WTC11 (cell line): ENCODE results near the gene SLC39A2. TPM values are rescaled to one million over a fixed set of nuclear protein-coding genes. Genes with fewer than 3 reads are reported as not detected.

Experiments
- ATAC-seq: fragments of 200-7000 bp; cut with Tn5 transposase; 2 replicates; pipeline ENCODE4 v1.10.0; 2021; ENCODE audit warnings: mild to moderate bottlenecking, moderate library complexity
- CTCF ChIA-PET: fragments of 300-600 bp; sonication (Branson Sonifier 250); formaldehyde crosslinking; loops from one replicate; lab custom pipeline; 2021; ENCODE audit warnings: antibody characterized with exemption; lab: Charles Lee
- POLR2A ChIA-PET: fragments of 350-600 bp; sonication (Branson Sonifier 250); formaldehyde crosslinking; loops from one replicate; lab custom pipeline; 2021; ENCODE audit warnings: antibody characterized with exemption; lab: Charles Lee
- DNase-seq: peaks from one replicate; pipeline ENCODE4 v3.0.0; 2021; ENCODE audit warnings: low spot score
- H3K27ac Mint-ChIP-seq: 2 replicates; pipeline ENCODE4 v1.8.0; 2021; ENCODE audit warnings: mixed read lengths
- H3K27me3 Mint-ChIP-seq: 2 replicates; pipeline ENCODE4 v1.8.0; 2021; ENCODE audit warnings: low read depth, mild to moderate bottlenecking, moderate library complexity, mixed read lengths
- H3K36me3 Mint-ChIP-seq: 2 replicates; pipeline ENCODE4 v1.8.0; 2021; ENCODE audit warnings: mixed read lengths
- H3K4me1 Mint-ChIP-seq: 2 replicates; pipeline ENCODE4 v1.8.0; 2022; ENCODE audit warnings: mixed read lengths
- H3K4me3 Mint-ChIP-seq: 2 replicates; pipeline ENCODE4 v1.8.0; 2021; ENCODE audit warnings: mild to moderate bottlenecking, moderate library complexity, mixed read lengths
- H3K9me3 Mint-ChIP-seq: 2 replicates; pipeline ENCODE4 v1.8.0; 2021; ENCODE audit warnings: mixed read lengths
- CREB1 ChIP-seq: sonication (generic); formaldehyde crosslinking; IDR thresholded peaks from 2 replicates; pipeline ENCODE4 v1.8.0; 2023; ENCODE audit warnings: mild to moderate bottlenecking, missing genetic modification reagents
- CREM ChIP-seq: sonication (generic); formaldehyde crosslinking; IDR thresholded peaks from 2 replicates; pipeline ENCODE4 v1.8.1; 2022; ENCODE audit warnings: mild to moderate bottlenecking, missing genetic modification reagents, moderate library complexity
- CTCF ChIP-seq: fragments of 200-600 bp; IDR thresholded peaks from 2 replicates; pipeline ENCODE4 v1.8.0; 2022; ENCODE audit warnings: antibody characterized with exemption
- EMX1 ChIP-seq: fragments of 250-450 bp; sonication (Bioruptor Pico); IDR thresholded peaks from 2 replicates; pipeline ENCODE4 v1.8.0; 2021; ENCODE audit warnings: mild to moderate bottlenecking
- FOXP1 ChIP-seq: sonication (generic); formaldehyde crosslinking; IDR thresholded peaks from 2 replicates; pipeline ENCODE4 v1.8.0; 2022; ENCODE audit warnings: missing genetic modification reagents, mild to moderate bottlenecking, moderate library complexity, borderline replicate concordance
- HMGA2 ChIP-seq: fragments of 250-450 bp; sonication (Bioruptor Pico); IDR thresholded peaks from 2 replicates; pipeline ENCODE4 v1.4.0; 2021; ENCODE audit warnings: mild to moderate bottlenecking, moderate library complexity
- NFATC4 ChIP-seq: fragments of 250-450 bp; sonication (Bioruptor Pico); IDR thresholded peaks from 2 replicates; pipeline ENCODE4 v1.9.0; 2021; ENCODE audit warnings: mild to moderate bottlenecking
- NFYB ChIP-seq: sonication (generic); formaldehyde crosslinking; conservative IDR thresholded peaks from 2 replicates; pipeline ENCODE4 v1.8.0; 2022; ENCODE audit warnings: low read depth, missing genetic modification reagents
- NR2C2 ChIP-seq: sonication (generic); formaldehyde crosslinking; IDR thresholded peaks from 2 replicates; pipeline ENCODE4 v1.8.0; 2022; ENCODE audit warnings: mild to moderate bottlenecking, missing genetic modification reagents
- NR3C1 ChIP-seq: sonication (generic); formaldehyde crosslinking; conservative IDR thresholded peaks from 2 replicates; pipeline ENCODE4 v1.8.1; 2023; ENCODE audit warnings: low read depth, mild to moderate bottlenecking, missing genetic modification reagents
- OVOL2 ChIP-seq: fragments of 250-450 bp; sonication (Bioruptor Pico); IDR thresholded peaks from 2 replicates; pipeline ENCODE4 v1.9.0; 2021; ENCODE audit warnings: mild to moderate bottlenecking, borderline replicate concordance
- PRRX2 ChIP-seq: fragments of 250-450 bp; sonication (Bioruptor Pico); IDR thresholded peaks from 2 replicates; pipeline ENCODE4 v1.8.0; 2021; ENCODE audit warnings: mild to moderate bottlenecking
- TP53 ChIP-seq: sonication (generic); formaldehyde crosslinking; IDR thresholded peaks from 2 replicates; pipeline ENCODE4 v1.8.1; 2023; ENCODE audit warnings: mild to moderate bottlenecking, missing genetic modification reagents
- USF1 ChIP-seq: sonication (generic); formaldehyde crosslinking; IDR thresholded peaks from 2 replicates; pipeline ENCODE4 v1.8.0; 2022; ENCODE audit warnings: mild to moderate bottlenecking, missing genetic modification reagents
- ZNF121 ChIP-seq: sonication (generic); formaldehyde crosslinking; IDR thresholded peaks from 2 replicates; pipeline ENCODE4 v1.8.0; 2023; ENCODE audit warnings: missing genetic modification reagents
- ZNF219 ChIP-seq: sonication (generic); formaldehyde crosslinking; IDR thresholded peaks from 2 replicates; pipeline ENCODE4 v1.8.0; 2023; ENCODE audit warnings: missing genetic modification reagents, mild to moderate bottlenecking, borderline replicate concordance
- ZNF396 ChIP-seq: fragments of 250-450 bp; sonication (Bioruptor Pico); IDR thresholded peaks from 2 replicates; pipeline ENCODE4 v1.8.0; 2021; ENCODE audit warnings: mild to moderate bottlenecking, moderate library complexity, borderline replicate concordance
- total RNA-seq: library from RNA; stranded (reverse); gene quantifications from 3 replicates; pipeline ENCODE4 v1.2.3, GENCODE V29; 2021
- TF ChIP-seq, protein P1 (sequence below): sonication (generic); formaldehyde crosslinking; IDR thresholded peaks from 2 replicates; pipeline ENCODE4 v1.8.1; 2023; ENCODE audit warnings: mild to moderate bottlenecking, moderate library complexity, missing genetic modification reagents
- TF ChIP-seq, protein P2 (sequence below): sonication (generic); formaldehyde crosslinking; IDR thresholded peaks from 2 replicates; pipeline ENCODE4 v1.8.0; 2022; ENCODE audit warnings: missing genetic modification reagents
- TF ChIP-seq, protein P3 (sequence below): sonication (generic); formaldehyde crosslinking; IDR thresholded peaks from 2 replicates; pipeline ENCODE4 v1.8.0; 2022; ENCODE audit warnings: mild to moderate bottlenecking, missing genetic modification reagents
- TF ChIP-seq, protein P4 (sequence below): fragments of 250-450 bp; sonication (Bioruptor Pico); IDR thresholded peaks from 2 replicates; pipeline ENCODE4 v1.8.0; 2021; ENCODE audit warnings: mild to moderate bottlenecking

The SLC39A2 gene
- total RNA-seq, 1 experiment from 2014 or later: not detected

DNA sequence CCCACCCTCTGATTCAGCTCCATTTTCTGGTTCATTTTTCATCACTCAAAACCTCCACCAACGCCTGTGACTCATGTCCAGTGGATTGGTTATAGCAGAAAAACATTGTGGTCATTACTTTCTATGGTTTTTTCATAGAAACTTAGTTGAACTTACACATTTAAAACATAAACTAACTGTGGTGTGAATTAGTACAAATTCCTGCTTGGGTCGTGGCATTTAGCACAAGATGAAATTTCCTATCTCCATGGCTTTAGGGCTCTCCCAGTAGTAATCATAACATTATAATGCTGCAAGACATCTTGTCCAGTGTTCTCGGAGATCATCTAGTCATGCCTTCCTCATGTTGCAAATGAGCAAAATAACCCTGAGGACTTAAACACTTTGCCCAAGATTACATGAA lies 50.2 kb downstream of the SLC39A2 start:
- Mint-ChIP-seq H3K27ac (no peak overlapping the region), H3K9me3 (no peaks in the 10 kb centered on the region), H3K4me3 (no peak overlapping the region), H3K36me3 (no peaks in the 10 kb centered on the region), H3K27me3 (peaks cover 3% of the 10 kb centered on the region), H3K4me1 (no peaks in the 10 kb centered on the region)
- DNase-seq (no peak), ATAC-seq (no peak)
- POLR2A ChIA-PET: no interaction called here
- CTCF ChIA-PET: interaction anchor here (2.7 kb wide), 1 partner anchor 43 kb away, joined by 9 read pairs; no protein-coding TSS in a partner anchor
- TF ChIP-seq ZNF121 (CRISPR knock-in tag): no peak
- no peak for TF ChIP-seq NR2C2 (CRISPR knock-in tag)
- TF ChIP-seq, protein P1, sequence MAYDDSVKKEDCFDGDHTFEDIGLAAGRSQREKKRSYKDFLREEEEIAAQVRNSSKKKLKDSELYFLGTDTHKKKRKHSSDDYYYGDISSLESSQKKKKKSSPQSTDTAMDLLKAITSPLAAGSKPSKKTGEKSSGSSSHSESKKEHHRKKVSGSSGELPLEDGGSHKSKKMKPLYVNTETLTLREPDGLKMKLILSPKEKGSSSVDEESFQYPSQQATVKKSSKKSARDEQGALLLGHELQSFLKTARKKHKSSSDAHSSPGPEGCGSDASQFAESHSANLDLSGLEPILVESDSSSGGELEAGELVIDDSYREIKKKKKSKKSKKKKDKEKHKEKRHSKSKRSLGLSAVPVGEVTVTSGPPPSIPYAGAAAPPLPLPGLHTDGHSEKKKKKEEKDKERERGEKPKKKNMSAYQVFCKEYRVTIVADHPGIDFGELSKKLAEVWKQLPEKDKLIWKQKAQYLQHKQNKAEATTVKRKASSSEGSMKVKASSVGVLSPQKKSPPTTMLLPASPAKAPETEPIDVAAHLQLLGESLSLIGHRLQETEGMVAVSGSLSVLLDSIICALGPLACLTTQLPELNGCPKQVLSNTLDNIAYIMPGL (CRISPR knock-in tag): no peak
- no peak for TF ChIP-seq ZNF219 (CRISPR knock-in tag)
- TF ChIP-seq, protein P2, sequence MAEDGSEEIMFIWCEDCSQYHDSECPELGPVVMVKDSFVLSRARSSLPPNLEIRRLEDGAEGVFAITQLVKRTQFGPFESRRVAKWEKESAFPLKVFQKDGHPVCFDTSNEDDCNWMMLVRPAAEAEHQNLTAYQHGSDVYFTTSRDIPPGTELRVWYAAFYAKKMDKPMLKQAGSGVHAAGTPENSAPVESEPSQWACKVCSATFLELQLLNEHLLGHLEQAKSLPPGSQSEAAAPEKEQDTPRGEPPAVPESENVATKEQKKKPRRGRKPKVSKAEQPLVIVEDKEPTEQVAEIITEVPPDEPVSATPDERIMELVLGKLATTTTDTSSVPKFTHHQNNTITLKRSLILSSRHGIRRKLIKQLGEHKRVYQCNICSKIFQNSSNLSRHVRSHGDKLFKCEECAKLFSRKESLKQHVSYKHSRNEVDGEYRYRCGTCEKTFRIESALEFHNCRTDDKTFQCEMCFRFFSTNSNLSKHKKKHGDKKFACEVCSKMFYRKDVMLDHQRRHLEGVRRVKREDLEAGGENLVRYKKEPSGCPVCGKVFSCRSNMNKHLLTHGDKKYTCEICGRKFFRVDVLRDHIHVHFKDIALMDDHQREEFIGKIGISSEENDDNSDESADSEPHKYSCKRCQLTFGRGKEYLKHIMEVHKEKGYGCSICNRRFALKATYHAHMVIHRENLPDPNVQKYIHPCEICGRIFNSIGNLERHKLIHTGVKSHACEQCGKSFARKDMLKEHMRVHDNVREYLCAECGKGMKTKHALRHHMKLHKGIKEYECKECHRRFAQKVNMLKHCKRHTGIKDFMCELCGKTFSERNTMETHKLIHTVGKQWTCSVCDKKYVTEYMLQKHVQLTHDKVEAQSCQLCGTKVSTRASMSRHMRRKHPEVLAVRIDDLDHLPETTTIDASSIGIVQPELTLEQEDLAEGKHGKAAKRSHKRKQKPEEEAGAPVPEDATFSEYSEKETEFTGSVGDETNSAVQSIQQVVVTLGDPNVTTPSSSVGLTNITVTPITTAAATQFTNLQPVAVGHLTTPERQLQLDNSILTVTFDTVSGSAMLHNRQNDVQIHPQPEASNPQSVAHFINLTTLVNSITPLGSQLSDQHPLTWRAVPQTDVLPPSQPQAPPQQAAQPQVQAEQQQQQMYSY (CRISPR knock-in tag): no peak
- no peak for TF ChIP-seq CREB1
- TF ChIP-seq, protein P3, sequence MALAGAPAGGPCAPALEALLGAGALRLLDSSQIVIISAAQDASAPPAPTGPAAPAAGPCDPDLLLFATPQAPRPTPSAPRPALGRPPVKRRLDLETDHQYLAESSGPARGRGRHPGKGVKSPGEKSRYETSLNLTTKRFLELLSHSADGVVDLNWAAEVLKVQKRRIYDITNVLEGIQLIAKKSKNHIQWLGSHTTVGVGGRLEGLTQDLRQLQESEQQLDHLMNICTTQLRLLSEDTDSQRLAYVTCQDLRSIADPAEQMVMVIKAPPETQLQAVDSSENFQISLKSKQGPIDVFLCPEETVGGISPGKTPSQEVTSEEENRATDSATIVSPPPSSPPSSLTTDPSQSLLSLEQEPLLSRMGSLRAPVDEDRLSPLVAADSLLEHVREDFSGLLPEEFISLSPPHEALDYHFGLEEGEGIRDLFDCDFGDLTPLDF (CRISPR knock-in tag): no peak
- TF ChIP-seq CREM (CRISPR knock-in tag): no peak
- no peak for TF ChIP-seq OVOL2 (CRISPR knock-in tag)
- TF ChIP-seq ZNF396: no peak
- no peak for TF ChIP-seq PRRX2
- no peak for TF ChIP-seq EMX1 (CRISPR knock-in tag)
- TF ChIP-seq NFYB: no peak
- TF ChIP-seq CTCF: no peak
- TF ChIP-seq FOXP1 (CRISPR knock-in tag): no peak
- TF ChIP-seq NFATC4: no peak
- TF ChIP-seq TP53 (CRISPR knock-in tag): no peak
- TF ChIP-seq, protein P4, sequence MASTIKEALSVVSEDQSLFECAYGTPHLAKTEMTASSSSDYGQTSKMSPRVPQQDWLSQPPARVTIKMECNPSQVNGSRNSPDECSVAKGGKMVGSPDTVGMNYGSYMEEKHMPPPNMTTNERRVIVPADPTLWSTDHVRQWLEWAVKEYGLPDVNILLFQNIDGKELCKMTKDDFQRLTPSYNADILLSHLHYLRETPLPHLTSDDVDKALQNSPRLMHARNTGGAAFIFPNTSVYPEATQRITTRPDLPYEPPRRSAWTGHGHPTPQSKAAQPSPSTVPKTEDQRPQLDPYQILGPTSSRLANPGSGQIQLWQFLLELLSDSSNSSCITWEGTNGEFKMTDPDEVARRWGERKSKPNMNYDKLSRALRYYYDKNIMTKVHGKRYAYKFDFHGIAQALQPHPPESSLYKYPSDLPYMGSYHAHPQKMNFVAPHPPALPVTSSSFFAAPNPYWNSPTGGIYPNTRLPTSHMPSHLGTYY: no peak

DNA sequence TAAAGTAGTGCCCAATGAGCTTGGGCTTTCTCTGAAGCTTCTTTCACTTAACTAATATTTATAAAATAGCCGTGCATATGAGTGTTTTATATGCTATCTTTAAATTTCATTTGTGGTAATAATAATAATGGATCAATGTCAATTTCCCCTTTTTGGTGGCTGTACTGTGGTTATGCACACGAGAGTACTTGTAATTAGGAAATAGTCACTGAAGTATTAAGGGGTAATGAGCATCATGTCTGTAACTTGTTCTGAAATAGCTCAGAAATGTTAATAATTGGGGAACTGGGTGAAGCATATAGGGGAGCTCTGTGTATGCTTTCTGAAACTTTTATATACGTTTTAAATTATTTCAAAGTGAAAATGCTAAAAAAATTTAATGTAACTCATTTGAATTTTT lies 51.5 kb downstream of the SLC39A2 start:
- H3K27me3 Mint-ChIP-seq: no peaks in the 10 kb centered on the region; the same call in 1 of the 2 replicates
- DNase-seq: no peak
- ChIA-PET POLR2A (no interaction called here), CTCF (interaction anchor here (1.3 to 2.7 kb wide), 5 partner anchors 18 to 54 kb away, joined by 4 to 21 read pairs (median 5); no protein-coding TSS in a partner anchor)
- no peak overlapping the region for H3K4me3 Mint-ChIP-seq
- no peaks in the 10 kb centered on the region for H3K36me3 Mint-ChIP-seq
- TF ChIP-seq HMGA2 (no peak), NR2C2 (CRISPR knock-in tag) (no peak), USF1 (CRISPR knock-in tag) (no peak), NR3C1 (CRISPR knock-in tag) (no peak), ZNF121 (CRISPR knock-in tag) (no peak)
- H3K4me1 Mint-ChIP-seq: peaks cover 4% of the 10 kb centered on the region
- H3K27ac Mint-ChIP-seq: no peak overlapping the region
- no peak for ATAC-seq
- no peaks in the 10 kb centered on the region for H3K9me3 Mint-ChIP-seq
